Choroid plexus epithelial cell (primary cell): ENCODE measurements around the gene PARD6B.
"Not testable (repeated sequence)": the region's sequence is repeated elsewhere in the genome, so short reads cannot be mapped to it uniquely, and the experiment has no call there.

Experiments used
- DNase-seq: peaks from one replicate; pipeline ENCODE4 v3.0.0-alpha.2; 2010; ENCODE audit warnings: low read depth
- H3K4me3 ChIP-seq: 2 replicates; pipeline ENCODE4 v1.5.1; 2011; ENCODE audit warnings: low read depth, mild to moderate bottlenecking, control low read depth, low read length, moderate library complexity
- TF ChIP-seq, protein P1 (sequence below): conservative IDR thresholded peaks from 2 replicates; pipeline ENCODE4 v1.5.1; 2011; ENCODE audit warnings: low read depth, mild to moderate bottlenecking, control low read depth, inconsistent platforms, low read length, moderate library complexity

PARD6B gene

DNA sequence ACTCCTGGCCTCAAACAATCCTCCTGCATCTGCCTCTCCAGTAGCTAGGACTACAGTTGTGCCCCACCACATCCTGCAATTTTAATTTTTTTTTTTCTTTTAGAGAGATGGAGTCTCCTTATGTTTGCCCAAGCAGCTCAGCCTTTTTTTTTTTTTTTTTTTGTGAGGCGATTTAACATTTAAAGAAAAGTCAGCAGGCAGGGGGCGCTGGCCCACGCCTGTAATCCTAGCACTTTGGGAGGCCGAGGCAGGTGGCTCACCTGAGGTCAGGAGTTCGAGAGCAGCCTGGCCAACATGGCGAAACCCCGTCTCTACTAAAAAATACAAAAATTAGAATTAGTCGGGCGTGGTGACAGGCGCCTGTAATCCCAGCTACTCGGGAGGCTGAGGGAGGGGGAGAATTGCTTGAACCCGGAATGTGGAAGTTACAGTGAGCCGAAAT is 62.2 kb downstream of the PARD6B start:
- TF ChIP-seq, protein P1, sequence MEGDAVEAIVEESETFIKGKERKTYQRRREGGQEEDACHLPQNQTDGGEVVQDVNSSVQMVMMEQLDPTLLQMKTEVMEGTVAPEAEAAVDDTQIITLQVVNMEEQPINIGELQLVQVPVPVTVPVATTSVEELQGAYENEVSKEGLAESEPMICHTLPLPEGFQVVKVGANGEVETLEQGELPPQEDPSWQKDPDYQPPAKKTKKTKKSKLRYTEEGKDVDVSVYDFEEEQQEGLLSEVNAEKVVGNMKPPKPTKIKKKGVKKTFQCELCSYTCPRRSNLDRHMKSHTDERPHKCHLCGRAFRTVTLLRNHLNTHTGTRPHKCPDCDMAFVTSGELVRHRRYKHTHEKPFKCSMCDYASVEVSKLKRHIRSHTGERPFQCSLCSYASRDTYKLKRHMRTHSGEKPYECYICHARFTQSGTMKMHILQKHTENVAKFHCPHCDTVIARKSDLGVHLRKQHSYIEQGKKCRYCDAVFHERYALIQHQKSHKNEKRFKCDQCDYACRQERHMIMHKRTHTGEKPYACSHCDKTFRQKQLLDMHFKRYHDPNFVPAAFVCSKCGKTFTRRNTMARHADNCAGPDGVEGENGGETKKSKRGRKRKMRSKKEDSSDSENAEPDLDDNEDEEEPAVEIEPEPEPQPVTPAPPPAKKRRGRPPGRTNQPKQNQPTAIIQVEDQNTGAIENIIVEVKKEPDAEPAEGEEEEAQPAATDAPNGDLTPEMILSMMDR = peak; percentile 59
- DNase-seq = peak; percentile 51
- H3K4me3 ChIP-seq = not testable (repeated sequence)

DNA sequence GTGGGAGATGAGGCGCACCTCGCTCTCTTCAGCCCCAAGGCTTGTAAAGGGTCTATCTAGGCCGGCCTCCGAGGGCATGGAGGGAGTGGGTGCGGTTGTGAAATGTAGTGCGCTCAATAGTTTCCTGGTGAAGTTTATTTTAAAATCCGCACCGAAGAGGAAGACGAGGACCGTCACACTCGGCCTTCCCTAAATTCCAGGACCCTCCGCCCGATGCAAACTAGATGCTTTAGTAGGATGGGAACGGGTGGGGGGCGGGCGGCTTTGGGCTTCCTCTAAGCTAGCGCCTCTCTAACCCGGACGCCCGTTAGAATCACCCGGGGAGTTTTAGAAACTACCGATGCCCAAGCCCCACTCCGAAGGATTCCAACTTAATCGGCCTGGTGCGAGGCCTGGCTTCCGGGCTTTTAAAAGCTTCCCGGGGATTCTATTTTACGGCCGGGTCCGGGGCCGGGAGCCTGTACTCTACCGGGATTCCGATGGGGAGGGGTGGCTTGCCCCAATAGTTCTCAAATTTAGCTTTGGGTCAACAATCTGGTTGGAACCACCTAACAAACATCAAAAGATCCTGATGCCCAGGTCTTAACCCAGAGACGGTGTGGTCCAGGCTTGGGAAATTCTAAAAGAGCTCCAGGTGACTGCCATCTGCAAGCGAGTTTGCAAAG is 62.9 kb downstream of the PARD6B start:
- peak overlapping the region; percentile 79 for H3K4me3 ChIP-seq
- no peak for DNase-seq
- TF ChIP-seq, protein P1 = no peak

DNA sequence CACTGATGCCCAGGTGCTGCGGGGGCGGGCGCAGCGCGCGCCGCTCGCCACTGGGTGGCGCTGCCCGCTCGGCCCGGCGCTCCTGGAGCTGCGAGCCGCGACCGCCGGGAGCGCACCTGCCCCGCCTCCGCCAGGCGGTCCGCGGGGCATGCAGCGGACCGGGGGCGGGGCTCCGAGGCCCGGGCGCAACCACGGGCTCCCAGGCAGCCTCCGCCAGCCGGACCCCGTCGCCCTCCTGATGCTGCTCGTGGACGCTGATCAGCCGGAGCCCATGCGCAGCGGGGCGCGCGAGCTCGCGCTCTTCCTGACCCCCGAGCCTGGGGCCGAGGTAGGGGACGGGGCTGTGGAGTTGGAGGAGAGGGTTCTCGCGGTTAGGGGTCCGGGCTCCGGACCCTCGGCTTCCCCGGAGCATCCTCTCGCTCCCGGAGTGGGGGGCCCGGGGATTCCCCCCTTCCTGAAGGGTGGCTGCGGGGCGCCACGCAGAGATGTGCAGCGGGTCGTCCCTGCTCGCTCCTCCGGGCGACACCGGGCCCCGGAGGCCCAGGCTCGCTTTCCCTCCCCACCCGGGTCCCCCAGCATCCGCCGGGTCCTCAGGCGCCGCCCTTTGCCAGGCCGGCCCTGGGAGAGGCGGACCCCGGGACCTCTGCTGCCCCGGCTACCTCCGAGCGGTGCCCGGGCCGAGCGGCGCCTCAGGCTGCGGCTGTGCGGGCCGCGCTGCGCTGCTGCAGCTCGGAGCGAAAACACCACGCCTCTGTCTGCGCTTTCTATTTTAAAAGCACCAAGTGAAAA is 63.7 kb downstream of the PARD6B start, which contains the start of gene BCAS4:
Gene BCAS4 (plus strand): TSS at position 216 of the 789 bp plus-strand sequence. CDS start 23 bp downstream, at position 239.
- DNase-seq = peak; percentile 72
- peak within 1 kb of the TSS; percentile 79 for H3K4me3 ChIP-seq
- TF ChIP-seq, protein P1 = peak; percentile 53

DNA sequence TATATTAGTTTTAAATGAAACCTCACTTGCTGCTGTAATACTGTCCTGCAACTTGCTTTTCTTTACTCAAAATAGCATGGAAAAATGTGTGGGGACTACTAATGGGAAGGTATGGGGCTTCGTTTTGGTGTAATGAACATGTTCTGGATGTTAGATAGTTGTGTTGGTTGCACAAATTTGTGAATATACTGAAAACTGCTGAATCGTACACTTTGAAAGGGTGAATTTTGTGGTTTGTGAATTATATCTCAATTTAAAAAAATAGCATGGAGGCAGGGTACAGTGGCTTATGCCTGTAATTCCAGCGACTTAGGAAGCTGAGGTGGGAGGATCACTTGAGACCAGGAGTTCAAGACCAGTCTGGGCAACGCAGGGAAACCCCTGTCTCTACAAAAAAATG is 65.8 kb downstream of the PARD6B start:
- no peak for DNase-seq
- no peak overlapping the region for H3K4me3 ChIP-seq
- TF ChIP-seq, protein P1 = no peak

DNA sequence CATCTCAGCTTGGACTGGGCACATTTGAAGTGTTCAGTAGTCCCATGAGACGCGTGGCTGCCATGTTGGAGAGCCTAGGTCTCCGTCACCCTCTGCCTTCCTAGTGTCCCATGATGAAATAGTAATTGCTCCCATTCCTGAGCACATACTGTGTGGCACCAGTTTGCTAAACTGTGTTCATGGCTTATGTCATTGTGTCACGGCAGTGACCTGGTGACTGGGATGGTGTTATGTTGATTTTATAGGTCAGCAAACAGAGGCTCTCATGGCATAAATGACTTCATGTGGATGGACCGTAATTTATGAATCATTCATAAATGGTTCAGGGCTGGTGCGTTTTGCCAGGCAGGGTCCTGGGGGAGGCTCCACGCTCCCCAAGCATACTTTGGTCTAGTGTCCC is 67.3 kb downstream of the PARD6B start:
- no peak for DNase-seq
- no peak overlapping the region for H3K4me3 ChIP-seq
- TF ChIP-seq, protein P1 = no peak

DNA sequence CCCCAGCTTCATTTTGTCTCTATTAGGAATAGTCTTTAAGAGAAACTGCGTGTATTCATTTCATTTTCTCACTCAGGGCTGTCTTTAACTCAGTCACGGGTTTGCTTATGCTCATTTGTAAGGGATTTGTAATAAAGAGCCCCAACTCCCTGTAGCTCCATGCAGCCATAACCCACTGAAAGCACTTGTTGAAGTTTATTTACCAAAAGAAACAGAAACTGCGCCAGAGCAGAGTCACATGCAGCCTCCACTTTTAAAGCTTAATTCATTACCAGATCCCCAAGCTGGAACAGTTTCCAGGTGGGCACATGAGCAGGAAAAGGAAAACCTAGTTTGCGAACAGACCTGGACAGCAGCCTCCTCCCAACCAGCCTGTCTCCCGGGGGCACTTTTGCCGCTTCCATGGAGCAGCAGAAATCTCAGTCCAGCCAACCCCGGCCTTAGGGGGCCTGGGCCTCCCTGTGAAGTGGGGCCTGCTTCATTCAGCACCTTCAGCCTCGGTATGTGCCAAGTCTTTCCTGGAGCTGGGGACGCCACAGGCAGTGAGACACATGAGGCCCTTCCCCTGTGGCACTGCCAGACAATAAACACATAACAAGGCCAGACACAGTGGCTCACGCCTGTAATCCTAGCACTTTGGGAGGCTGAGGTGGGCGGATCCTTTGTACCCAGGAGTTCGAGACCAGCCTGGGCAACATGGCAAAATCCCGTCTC is 68.0 kb downstream of the PARD6B start:
- H3K4me3 ChIP-seq = no peak overlapping the region
- no peak for DNase-seq
- TF ChIP-seq, protein P1 = no peak
